ENCODE measurements around the gene MLC1.
"Not testable (repeated sequence)": the region's sequence is repeated elsewhere in the genome, so short reads cannot be mapped to it uniquely, and the experiment has no call there.

Gene MLC1

GRCh38 chr22:50104141-50104544, 18.9 kb upstream of the MLC1 start:
- in situ Hi-C loops (cut with HindIII; ENCODE audit: low sequenced_read_pairs), result no loop called here

- in situ Hi-C loops (cut with HindIII; ENCODE audit: low sequenced_read_pairs), result no loop called here
Measured at GRCh38 chr22:50102946-50103345, 17.7 kb upstream of the MLC1 start.

GRCh38 chr22:50101870-50102565, 16.8 kb upstream of the MLC1 start:
- in situ Hi-C loops (cut with HindIII; ENCODE audit: low sequenced_read_pairs), result no loop called here

- in situ Hi-C loops (cut with HindIII; ENCODE audit: low sequenced_read_pairs), result no loop called here
Measured at GRCh38 chr22:50098052-50098451, 12.8 kb upstream of the MLC1 start.

- in situ Hi-C loops (cut with HindIII; ENCODE audit: low sequenced_read_pairs), result no loop called here
Measured at GRCh38 chr22:50092342-50092741, 7.1 kb upstream of the MLC1 start.

- in situ Hi-C loops (cut with HindIII; ENCODE audit: low sequenced_read_pairs), result no loop called here
Measured at GRCh38 chr22:50091092-50091768, 6.0 kb upstream of the MLC1 start.

GRCh38 chr22:50090412-50090714, 5.1 kb upstream of the MLC1 start:
- in situ Hi-C loops (cut with HindIII; ENCODE audit: low sequenced_read_pairs), result no loop called here

GRCh38 chr22:50089682-50090411, 4.6 kb upstream of the MLC1 start, which contains the start of gene MOV10L1:
Gene MOV10L1, plus strand, starts transcription at chr22:50090006. Its CDS starts 83 bp downstream, at chr22:50090089.
- in situ Hi-C loops (cut with HindIII; ENCODE audit: low sequenced_read_pairs), result no loop called here

- in situ Hi-C loops (cut with HindIII; ENCODE audit: low sequenced_read_pairs), result no loop called here
Measured at GRCh38 chr22:50089231-50089630, 4.0 kb upstream of the MLC1 start.

- in situ Hi-C loops (cut with HindIII; ENCODE audit: low sequenced_read_pairs), result no loop called here
Measured at GRCh38 chr22:50088096-50088495, 2.9 kb upstream of the MLC1 start.

- in situ Hi-C loops (cut with HindIII; ENCODE audit: low sequenced_read_pairs), result no loop called here
Measured at GRCh38 chr22:50087646-50088045, 2.4 kb upstream of the MLC1 start.

GRCh38 chr22:50086975-50087374, 1.7 kb upstream of the MLC1 start:
- in situ Hi-C loops (cut with HindIII; ENCODE audit: low sequenced_read_pairs), result not testable (repeated sequence)

- in situ Hi-C loops (cut with HindIII; ENCODE audit: low sequenced_read_pairs), result no loop called here
Measured at GRCh38 chr22:50086526-50086925, 1.3 kb upstream of the MLC1 start.

GRCh38 chr22:50084614-50085021, 608 bp downstream of the MLC1 start:
- in situ Hi-C loops (cut with HindIII; ENCODE audit: low sequenced_read_pairs), result no loop called here

GRCh38 chr22:50084080-50084477, 1.1 kb downstream of the MLC1 start:
- in situ Hi-C loops (cut with HindIII; ENCODE audit: low sequenced_read_pairs), result no loop called here

- in situ Hi-C loops (cut with HindIII; ENCODE audit: low sequenced_read_pairs), result no loop called here
Measured at GRCh38 chr22:50083462-50084079, 1.7 kb downstream of the MLC1 start.

GRCh38 chr22:50082961-50083461, 2.2 kb downstream of the MLC1 start:
- in situ Hi-C loops (cut with HindIII; ENCODE audit: low sequenced_read_pairs), result no loop called here

GRCh38 chr22:50082197-50082715, 3.0 kb downstream of the MLC1 start:
- in situ Hi-C loops (cut with HindIII; ENCODE audit: low sequenced_read_pairs), result no loop called here

GRCh38 chr22:50081426-50082196, 3.6 kb downstream of the MLC1 start:
- in situ Hi-C loops (cut with HindIII; ENCODE audit: low sequenced_read_pairs), result no loop called here

GRCh38 chr22:50080077-50080465, 5.2 kb downstream of the MLC1 start:
- in situ Hi-C loops (cut with HindIII; ENCODE audit: low sequenced_read_pairs), result no loop called here
